ENCODE data around the gene F12.
A peak's percentile ranks its signal among the peaks of the same experiment; 100 is the strongest.
"Not testable (repeated sequence)": the region's sequence is repeated elsewhere in the genome, so short reads cannot be mapped to it uniquely, and the experiment has no call there.

F12 gene

DNA sequence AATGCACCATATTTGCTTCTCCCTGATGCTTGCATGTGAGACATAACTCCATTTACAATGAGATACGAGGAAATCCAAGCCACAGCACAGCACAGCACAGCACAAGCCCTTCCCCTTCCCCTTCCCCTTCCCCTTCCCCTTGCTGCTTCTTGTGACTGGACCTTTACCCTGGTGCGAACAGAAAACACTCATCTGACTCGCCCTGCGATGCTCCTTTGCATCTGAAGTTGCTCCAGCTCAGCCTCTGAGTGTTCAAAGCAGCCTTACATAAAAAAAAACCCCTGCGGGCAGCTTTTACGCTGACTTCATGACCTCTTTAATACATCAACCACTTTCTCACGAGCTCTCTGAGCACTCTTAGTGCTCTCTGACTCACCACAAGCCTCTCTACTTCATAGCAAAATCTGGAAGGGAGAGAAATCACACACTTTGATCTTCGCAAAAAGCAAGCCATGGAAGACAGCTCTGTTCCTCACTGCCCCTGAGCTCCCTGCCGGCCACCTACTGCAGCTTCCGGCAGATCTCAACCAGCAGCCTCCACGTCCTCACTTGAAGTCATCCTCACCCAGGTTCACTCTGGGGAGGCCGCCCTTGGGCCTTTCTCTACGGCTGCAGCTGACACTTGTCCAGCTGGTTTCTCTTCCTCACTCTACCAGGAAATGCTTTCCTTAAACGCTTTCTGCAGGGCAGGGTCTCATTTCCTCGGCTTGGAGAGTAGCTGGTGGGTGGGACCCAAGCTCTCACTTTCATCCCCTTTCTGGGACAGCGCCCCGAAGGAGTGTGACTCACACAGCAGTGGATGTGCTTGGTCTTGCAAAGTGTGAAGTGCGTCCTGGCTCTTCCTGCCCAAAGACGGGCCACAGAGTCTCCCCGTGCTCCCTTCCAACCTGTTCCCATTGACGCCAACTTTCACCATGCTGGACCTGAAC lies 19.9 kb downstream of the F12 start:
- DNase-seq (ENCODE audit: low read depth in 1 of 2, low spot score in 1 of 2), result peak; percentile 21 to 54

- DNase-seq (ENCODE audit: low read depth in 1 of 2, low spot score in 1 of 2), result no peak
Measured at GRCh38 chr5:177388521-177389052, 20.8 kb downstream of the F12 start.

GRCh38 chr5:177387405-177387804 lies 22.0 kb downstream of the F12 start:
- no peak for DNase-seq (ENCODE audit: low read depth in 1 of 2, low spot score in 1 of 2)

- no peak for DNase-seq (ENCODE audit: low read depth in 1 of 2, low spot score in 1 of 2)
Measured at GRCh38 chr5:177386542-177386941, 22.8 kb downstream of the F12 start.

DNA sequence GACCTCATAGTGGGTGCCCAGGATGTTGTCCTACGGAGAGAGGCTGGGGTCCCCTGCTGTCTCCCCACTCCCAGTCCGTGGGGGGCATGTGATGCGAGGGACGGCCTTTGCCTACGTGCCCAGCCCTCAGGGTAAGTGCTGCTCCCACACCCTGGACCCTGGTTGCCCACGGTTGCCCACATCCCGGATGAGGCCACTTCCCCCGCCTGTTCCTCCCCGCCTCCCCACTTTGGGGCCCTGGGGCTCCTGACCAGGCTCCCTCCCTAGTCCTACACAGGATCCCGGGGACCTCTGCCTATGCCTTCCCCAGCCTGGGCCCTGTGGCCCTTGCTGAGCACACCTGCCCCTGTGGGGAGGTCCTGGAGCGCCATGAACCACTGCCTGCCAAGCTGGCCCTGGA lies 23.6 kb downstream of the F12 start:
- DNase-seq (ENCODE audit: low read depth in 1 of 2, low spot score in 1 of 2), result no peak

GRCh38 chr5:177384134-177384533 lies 25.2 kb downstream of the F12 start, which contains the start of gene SLC34A1:
Gene SLC34A1, plus strand, starts transcription at chr5:177384434. Its CDS starts 1,308 bp downstream, at chr5:177385742.
- no peak for DNase-seq (ENCODE audit: low read depth in 1 of 2, low spot score in 1 of 2)

DNA sequence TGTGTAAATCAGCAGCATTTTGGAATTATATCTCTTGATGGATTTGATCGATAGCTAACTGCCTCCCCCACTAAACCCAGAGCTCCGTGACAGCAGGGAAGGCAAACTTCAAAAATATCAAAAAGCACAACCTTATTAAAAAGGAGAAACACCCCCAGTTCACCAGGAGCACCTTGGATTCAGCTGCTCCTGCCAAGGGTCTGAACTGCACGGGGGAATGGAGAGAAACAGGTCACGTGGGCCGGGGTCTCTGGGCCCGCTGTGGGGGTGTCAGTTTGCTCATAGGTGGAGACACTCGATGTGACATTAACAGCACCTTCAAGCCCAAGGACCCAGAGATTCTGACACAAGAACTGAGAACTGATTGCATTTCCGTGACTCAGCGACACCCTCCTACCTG lies 26.2 kb downstream of the F12 start:
- DNase-seq (ENCODE audit: low read depth in 1 of 2, low spot score in 1 of 2), result no peak

DNA sequence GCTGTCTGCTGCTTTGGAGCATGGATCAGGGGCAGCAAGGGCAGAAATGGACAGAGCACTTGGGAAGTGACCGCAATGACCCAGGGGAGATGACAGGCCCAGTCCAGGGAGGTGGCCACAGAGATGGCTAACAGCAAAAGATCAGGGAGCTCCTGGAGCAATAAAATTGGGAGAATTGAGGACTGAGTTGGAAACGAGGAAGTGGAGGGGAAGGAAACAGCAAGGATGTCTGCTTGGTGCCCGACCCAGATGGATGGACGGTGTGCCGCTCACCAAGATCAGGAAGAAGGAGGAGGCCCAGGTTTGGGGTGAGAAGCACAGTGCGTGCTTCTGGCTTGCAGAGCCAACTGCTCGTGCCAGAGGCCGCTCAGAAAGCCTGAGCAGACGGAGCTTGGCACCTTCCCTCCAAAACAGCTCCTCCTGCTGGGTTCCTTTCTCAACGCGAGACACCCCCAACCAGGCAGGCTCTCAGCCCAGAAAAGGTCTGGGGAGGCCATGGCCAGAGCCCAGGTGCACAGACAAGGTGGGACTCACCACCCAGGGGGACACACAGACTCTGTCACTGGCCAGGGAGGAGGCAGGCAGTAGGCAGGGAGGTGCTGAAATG lies 26.8 kb downstream of the F12 start:
- no peak for DNase-seq (ENCODE audit: low read depth in 1 of 2, low spot score in 1 of 2)

DNA sequence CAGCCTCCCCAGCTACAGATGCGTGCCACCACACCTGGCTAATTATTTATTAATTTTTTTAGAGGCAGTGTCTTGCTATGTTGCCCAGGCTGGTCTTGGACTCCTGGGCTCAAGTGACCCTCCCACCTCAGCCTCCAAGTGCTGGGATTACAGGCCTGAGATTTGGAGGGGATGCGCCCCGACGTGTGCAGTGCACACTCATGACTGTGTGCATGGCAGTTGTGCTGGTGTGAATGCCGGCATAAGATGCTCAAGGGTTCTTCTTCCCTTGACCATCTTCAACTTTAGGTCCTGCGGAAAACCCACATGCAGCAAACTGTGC lies 28.6 kb downstream of the F12 start:
- no peak for DNase-seq (ENCODE audit: low read depth in 1 of 2, low spot score in 1 of 2)

- peak in 1 of 2 donors; percentile 38 for DNase-seq (ENCODE audit: low read depth in 1 of 2, low spot score in 1 of 2)
Measured at GRCh38 chr5:177378884-177379883, 30.2 kb downstream of the F12 start.

DNA sequence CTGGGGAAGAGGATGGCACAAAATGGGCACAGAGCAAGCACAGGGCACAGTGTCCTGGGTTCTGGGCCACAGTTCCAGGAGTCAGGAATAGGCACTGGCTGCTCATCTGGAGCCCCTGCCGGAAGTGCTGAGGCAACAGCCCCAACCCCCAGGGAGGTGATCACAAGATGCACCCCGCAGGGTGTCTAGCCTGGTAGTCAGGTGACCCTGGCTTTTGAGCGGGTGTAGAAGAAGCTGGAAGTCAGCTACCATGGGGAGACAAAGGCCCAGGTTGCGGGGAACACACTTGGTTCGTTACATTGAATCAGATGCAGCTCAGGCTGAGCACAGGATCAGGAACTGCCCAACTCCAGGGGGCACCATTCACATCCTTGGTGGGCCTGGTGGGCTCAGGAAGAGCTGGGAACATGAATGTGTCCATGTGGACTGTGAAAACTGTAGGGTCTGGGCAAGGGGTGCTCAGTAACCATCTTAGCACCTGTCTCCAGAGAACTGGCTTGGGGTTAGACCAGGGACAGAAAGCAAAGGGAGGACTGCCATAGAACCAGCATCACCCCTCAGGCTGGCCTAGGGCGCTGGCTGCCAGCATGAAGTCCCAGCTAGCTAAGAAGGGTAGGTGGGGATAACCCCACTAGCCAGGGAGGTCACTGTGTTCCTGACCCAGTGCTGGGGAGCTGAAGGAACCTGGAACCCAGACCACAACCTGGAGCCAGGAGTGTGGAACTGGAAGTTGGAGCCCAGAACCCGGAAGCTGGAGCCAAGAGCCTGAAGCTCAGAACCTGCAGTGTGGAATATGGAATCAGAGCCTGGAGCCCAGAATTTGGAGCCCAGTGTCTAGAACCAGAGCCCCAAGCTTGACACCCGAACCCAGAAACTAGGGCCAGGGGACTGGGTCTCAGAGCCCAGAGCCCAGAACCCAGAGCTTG lies 31.2 kb downstream of the F12 start:
- DNase-seq (ENCODE audit: low read depth in 1 of 2, low spot score in 1 of 2), result no peak

DNA sequence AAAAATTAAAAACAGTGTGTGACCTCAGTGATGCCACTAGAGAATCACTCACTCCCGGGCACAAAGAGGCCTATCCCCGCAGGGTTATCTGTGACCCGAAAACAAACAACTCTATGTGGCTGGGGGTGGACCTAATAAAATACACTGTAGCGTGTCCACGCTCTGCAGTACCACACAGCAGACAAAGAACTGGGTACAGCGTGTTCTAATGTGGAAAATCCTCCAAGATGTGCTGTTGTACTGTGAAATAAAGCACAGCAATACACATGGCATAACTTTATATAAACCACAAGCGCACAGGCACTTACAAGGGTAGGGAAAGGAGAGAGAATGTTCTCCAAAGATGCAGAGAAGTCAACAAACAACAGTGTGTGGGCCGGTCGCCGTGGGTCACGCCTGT lies 33.3 kb downstream of the F12 start:
- no peak for DNase-seq (ENCODE audit: low read depth in 1 of 2, low spot score in 1 of 2)

GRCh38 chr5:177375516-177375915 lies 33.8 kb downstream of the F12 start:
- not testable (repeated sequence) for DNase-seq (ENCODE audit: low read depth in 1 of 2, low spot score in 1 of 2)

GRCh38 chr5:177374211-177374610 lies 35.2 kb downstream of the F12 start:
- DNase-seq (ENCODE audit: low read depth in 1 of 2, low spot score in 1 of 2), result no peak

DNA sequence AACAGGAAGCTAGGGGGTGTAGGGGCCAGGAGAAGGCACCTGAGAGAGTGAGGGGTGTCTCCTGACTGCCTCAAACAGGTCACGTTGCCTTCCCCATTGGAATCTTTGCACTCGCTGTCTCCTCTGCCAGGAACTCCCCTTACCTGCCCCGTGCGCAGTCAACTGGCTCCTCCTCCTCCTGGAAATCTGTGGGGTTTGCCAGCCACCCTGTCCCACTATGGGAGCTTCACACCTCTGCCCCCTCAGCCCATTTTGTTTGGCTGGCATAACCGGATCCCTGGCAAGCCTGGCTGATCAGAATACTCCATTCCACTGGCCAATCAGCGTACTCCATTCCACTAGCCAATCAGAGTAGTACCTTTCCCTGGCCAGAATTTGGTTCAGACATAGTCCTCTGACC lies 35.6 kb downstream of the F12 start:
- no peak for DNase-seq (ENCODE audit: low read depth in 1 of 2, low spot score in 1 of 2)

DNA sequence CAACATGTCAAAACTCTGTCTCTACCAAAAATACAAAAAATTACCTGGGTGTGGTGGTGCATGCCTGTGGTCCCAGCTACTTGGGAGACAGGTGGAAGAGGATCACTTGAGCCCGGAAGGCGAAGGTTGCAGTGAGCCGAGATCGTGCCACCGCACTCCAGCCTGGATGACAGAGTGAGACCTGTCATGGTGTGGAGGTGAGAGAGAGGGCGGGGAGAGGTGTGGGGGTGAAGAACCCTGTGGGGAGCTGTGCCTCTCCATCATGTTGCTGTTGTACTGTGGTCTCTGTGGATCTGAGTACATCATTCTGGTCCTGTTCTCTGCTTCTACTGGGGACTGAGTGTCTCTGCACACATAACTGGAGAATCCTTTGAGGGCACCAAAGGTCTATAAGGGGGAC lies 36.5 kb downstream of the F12 start:
- no peak for DNase-seq (ENCODE audit: low read depth in 1 of 2, low spot score in 1 of 2)

GRCh38 chr5:177372034-177372896 lies 37.1 kb downstream of the F12 start:
- DNase-seq (ENCODE audit: low read depth in 1 of 2, low spot score in 1 of 2), result no peak

DNA sequence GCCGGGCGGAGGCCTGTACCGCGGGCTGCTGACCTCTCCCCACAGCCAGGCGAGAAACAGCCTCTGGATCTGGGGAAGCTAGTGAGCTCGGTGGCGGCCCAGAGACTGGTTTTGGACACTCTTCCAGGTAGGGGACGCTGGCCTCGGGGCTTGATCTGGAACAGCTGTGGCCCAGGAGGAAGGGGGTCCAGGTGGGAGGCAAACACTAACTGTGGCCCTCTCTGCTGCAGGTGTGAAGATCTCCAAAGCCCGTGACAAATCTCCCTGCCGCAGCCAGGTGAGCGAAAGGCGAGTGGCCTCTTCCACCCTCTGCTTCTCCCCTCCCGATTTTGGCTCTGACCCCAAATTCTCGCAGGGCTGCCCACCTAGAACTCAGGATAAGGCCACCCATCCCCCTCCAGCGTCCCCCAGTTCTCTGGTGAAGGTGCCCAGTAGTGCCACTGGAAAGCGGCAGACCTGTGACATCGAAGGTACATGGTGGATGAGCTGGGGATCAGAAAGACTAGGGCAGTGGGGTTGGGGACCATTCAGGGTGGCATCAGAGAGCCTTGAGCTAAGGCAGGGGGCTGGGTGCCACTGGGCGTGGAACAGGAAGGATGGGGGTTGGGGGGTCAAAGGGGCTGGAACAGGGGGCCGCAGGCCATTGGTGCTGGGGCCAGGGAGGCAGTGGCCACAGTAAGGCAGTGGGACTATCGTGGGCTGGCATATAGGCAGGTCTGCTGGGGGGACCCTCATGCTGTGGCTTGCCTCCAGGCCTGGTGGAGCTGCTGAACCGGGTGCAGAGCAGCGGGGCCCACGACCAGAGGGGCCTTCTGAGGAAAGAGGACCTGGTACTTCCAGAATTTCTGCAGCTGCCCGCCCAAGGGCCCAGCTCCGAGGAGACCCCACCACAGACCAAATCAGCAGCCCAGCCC lies 38.0 kb downstream of the F12 start:
- DNase-seq (ENCODE audit: low read depth in 1 of 2, low spot score in 1 of 2), result no peak

All from activated CD4-positive, alpha-beta T cell treated with anti-CD3 and anti-CD28 coated beads, Interleukin-2, amount 50 U/mL, for 24 hours (primary cell).